GM19467 (cell line): ENCODE results near the gene SEMA5B.

Experiments
- ATAC-seq: cut with Tn5 transposase; IDR thresholded peaks from one replicate; pipeline ENCODE4 v1.9.1; 2021; ENCODE audit warnings: mild to moderate bottlenecking, moderate library complexity; ENCODE audit not compliant: unreplicated experiment

SEMA5B gene

DNA sequence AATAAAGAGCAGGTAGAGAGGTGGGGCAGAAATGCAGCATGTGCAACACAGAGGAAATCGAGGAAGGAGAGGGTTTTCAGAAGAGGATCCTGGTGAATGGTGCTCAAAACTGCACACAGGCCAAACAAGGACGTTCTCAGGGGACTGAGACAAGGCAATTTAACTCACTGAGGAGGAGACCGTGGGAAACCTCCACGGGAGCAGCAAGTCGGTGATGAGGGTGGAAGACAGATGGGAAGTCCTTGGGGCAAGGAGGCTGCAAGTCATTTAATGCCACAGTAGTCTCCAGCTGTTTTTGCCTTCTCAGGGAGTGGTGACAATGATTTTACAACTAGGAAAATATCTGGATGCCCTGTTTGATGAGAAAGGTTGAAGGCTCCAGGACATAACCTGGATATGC is 27.8 kb upstream of the SEMA5B start:
- ATAC-seq, result no peak

DNA sequence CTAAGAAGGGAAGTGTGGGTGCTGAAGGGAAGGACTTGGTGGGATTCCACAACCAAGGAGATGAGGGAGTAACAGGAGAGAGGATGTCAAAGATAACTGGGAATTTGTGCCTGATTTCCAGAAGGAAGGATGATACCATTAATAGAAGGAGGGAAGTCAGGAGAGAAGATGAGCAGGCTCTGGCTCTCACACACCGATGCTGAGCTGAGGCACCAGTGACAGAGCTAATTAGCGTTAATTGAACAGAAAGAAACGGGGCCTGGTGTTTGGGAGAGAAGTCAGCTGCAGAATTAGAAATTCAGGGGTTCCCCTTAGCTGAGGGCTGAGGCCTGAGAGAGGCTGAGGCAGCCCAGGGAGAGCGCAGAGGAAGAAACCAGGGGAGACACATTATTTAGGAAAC is 27.4 kb upstream of the SEMA5B start:
- no peak for ATAC-seq

DNA sequence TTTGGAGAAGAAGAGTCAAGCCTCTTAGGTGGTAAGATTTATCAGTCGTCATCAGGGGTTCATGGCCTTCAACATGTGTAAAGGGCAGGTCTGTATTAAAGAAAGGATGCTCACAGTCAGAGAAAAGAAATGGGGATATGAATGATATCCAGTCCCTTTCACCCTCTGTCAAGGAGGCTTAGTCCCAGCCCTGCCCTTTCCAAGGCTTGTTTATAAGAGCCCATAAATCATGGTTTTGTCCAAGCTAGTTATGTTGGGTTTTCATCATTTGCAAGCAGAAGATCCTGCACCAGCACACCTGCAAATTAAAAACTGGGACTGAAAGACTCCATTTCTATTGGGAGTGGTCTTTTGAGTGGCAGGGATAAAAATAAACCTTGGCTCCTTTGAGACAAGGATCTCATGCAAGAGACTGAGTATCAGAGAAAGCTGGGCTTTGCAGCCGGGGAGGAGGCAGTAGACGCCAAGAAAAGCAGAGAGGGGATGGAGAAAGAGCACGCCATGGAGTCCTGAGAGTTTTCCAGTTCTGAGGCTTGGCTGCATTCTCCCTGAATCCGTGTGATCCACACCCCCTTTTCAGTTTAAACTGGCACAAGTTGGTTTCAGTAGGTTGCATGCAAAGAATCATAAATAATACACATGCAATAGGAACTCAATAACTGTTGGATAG is 26.7 kb upstream of the SEMA5B start:
- no peak for ATAC-seq

DNA sequence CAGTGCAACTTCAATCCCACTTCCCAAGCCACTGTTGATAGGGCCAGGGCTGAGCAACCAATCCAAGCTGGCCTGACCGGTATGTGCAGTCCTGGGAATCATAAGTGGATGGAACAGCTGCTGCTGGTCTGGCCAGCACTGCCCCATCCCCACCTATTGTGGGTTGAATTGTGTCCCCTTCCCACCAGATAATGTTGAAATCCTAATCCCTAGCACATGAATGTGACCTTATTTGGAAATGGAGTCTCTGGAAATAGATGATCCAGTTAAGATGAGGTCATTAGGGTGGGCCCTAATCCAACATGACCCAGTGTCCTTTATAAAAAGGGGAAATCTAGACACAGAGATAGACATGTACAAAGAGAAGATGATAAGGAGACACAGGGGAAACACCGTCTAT is 25.5 kb upstream of the SEMA5B start:
- no peak for ATAC-seq

DNA sequence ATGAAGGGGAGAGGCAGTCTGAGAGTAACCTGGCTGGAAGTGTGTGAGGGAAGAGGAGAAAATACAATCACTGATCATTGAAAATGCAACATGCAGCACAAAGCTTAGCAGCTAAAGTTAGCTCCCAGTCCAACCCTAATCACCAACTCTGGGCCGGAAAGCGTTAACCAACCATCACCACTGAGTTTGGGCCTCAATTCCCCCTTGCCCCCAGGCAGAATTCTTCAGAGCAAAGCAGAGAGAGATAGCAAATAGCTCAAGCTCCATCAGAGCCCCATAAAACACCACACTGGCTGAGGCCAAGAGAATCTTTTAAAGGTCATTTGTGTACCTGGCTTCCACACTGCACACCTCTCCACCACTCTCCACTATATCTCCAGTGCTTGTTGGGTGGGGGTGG is 23.1 kb upstream of the SEMA5B start:
- no peak for ATAC-seq

DNA sequence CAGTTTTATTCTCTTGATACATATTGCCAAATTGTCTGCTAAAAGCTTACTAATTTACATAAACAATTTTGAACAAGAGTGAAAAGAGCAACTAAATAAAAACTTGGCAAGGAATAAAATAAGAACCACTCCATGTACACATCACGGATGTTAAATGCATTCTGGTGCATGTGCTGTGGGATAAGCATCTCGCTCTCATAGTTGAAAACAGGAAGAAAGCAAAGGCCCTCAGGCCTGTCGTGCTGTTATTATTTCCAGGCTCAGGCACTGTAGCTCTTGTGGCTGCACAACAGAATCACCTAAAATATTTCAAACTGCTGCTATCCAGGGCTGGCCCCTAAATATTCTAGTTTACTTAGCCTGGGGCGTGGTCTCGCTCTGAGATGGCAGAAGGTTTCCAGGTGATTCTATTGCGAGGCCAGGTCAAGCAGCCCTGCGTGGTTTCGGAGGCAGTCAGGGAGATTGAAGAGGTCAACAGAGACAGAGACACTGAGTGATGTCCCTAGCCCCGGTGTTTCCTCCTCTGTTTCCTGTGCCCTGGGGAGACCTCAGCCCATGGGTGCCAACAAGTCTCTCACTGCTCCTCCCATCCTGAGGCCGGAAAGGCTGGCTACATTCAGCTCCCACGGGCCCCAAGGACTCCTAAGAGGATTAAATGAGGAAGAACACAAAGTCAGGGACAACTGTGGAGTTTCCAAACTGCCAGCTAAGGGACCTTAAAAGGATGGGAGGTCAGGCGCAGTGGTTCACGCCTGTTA is 21.1 kb upstream of the SEMA5B start:
- ATAC-seq, result no peak

DNA sequence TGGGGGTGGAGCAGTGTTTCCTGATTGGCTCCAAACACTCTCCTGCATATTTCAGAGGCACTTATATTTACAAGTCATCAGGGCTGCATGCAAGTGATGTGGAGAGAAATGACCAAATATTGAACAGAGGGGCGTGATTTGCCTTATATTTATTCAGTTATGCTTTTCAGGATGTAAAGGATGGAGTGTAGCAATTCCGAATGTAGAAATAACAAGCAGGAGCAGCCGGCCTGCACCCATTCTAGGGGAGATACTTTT is 19.4 kb upstream of the SEMA5B start:
- ATAC-seq, result no peak

DNA sequence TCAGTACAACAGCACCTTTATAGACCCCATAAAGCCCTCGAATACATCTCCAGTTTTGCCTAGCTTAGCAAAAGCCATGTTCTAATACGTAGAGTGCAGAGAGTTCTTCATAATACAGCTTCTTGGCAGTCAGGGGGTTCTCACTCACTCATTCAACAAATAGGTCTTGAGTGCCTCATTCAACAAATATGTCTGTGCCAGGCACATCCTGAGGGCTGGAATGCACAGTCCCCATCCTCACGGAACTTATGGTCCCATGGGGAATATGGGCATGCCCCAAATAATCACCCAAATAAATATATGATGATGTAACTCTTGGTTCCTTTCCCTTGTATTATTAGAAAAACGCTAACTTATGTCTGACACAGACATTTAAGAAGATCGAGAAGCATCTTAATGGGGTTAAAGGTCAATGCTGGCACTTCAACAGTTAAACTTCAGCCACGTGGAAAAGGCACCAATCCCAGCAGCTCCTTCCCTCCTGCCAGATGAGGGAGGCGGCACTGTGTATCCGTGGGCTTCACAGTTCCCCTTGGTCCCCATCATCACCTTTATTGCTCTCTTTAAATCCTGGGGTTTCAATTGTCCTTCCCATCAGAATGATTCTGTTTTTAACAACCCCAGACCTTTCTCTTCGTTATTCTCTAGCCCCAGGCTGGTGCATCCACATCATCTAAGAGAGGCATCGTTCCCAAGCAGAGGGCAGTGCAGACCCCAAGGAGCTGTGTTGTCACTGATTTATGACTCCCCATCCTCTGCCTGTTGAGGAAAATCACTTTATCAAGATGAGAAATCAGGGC is 18.9 kb upstream of the SEMA5B start:
- no peak for ATAC-seq

DNA sequence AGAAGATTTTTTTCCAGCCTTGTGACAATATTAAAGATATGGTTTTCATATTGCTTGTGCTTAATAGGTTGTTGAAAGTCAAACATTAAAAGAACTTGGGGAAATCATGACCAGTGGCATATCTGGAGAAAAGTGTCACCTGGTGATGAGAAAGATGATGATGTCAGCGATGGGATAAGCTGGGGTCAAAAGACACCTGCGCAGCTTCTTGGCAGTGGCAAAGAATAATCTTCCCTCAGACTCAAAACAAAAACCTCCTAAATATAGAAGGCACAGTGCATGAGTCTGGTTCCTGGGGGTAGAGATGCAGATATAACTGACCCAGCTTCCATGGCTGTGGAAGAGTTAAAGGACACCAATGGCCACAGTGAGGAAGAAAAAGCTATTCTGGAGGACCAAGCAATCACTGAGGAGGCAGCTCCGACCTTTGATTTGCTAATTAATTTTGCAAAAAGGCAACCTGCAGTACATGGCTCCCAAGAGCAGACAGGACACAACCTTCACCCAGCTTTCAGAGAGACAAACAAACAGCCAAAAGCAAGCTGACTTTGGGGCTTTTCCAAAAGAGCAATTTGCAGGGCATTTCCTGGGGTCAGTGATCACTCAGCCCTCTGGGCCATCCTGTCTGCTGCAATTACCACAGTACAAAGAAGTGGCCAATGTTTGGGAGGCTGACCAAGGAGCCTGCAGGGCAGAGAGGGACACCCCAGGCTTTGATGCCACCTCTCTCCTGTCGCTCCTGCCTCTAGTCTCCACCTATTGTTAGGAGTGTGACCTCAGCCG is 17.6 kb upstream of the SEMA5B start:
- ATAC-seq, result no peak

DNA sequence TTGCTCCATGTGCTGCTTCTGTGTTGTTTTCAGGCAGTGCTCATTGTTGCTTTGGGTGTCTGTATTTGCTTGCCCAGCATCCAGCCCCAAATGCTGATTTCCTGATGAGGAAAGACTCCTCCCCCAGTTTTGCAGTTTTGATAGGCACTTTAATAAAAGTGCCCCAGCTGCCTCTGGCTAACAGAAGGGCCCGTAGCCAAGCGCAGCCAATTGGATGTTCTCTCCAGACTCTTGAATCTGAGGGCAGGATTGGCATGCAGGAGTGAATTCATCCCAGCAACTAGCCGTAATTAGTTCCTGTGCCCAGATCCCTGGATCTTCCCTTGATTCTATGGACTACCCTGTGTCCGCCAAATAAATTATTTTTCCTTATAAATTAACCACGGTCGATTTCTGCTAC is 14.8 kb upstream of the SEMA5B start:
- ATAC-seq, result no peak

DNA sequence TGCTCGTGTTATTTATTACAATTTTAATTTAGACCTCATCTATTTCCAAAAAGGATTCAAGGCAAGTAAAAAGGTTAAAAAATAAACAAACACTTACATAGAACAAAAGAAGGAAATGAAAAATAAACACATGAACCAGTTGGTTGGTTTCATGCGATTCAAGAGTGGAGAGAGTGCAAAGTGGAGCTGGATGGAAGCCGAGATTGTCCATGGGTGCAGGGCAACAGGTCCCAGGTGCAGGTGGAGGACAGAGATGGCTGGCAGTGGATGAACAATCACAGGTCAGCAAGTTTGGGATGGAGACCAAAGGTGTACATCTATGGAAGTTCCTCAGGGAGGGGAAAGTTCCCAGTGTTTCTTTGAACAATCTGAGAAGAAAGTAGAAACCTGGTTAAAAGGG is 11.6 kb upstream of the SEMA5B start:
- no peak for ATAC-seq

DNA sequence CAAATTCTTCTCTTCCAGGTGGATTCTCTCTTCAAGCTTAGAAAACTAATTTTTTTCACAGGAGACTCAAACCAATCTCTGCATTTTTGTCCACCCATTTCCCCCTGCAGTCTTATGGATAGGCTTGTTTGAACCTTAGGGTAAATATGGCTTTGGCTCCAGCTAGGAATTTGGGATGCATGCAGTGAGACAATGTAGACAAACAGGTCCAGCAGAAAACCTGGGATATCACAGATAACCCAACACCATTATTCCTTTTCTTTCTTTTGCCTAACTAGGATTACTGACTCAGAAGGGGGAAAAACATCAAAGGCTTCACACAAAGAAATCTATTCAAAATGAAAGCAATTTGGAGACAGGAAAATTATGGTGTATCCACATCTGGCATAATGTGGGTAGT is 11.2 kb upstream of the SEMA5B start:
- no peak for ATAC-seq

DNA sequence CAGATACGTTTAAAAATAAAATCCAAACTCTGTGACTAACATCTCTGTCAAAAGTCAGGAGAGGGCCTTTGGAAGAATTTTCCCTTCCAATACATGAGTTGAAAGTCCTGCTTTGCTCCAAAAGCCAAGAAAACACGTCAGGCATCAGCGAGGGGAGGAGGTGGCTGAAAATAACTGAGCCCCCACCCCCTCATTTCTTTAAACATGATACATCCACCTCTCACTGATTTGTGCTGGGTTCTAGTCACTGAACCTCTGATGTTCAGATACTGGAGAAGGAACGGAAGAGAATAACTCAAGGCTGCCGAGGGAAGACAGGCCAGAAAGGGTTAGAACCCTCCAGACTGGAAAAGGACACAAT is 9.4 kb upstream of the SEMA5B start:
- ATAC-seq, result no peak

DNA sequence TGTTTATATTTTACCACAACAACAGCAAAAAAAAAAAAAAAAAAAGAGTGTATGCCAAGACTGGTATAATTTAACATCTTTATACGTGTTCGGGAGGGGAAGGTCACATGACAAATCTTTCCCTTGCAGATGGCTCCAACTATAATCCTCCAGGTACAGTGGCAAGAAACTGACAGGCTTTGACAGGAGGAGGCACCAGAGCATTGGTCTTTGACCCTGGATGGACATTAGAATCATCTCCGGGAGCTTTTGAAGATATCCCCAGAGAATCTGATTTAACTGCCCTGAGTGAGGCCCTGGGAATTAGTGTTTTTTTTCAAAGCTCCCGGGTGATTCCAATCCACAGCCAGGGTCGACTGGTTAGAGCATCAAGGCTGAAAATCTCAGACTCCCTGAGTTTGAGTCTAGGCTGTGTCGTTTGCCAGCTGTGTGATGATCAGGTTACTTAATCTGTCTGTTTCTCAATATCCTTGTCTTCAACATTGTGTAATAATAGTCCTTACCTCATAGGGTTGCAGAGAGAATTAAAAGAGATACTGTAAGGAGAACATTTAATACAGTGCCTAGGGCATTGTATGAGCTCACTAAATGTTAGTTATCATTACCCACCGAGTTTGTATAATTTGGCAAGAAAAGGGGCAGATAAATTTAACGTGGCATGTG is 8.9 kb upstream of the SEMA5B start:
- ATAC-seq, result no peak

DNA sequence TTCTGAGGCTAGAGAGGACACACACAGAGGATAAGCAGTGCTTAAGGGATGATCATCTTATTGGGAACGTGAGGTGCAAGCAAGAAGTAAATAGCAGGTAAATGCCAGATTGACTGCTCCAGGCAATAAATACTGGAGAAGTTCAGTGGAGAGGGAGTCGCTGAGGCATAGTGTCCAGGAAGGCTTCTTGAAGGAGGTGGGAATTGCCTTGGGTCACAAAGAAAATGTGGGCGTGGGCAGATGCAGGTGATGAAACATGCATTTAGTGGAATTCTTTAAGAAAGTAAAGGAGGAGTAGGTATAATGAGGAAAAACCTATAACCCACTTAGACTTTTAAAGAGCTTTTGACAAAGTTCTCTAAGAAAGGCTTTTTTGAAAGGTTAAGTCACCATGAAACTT is 7.4 kb upstream of the SEMA5B start:
- no peak for ATAC-seq

DNA sequence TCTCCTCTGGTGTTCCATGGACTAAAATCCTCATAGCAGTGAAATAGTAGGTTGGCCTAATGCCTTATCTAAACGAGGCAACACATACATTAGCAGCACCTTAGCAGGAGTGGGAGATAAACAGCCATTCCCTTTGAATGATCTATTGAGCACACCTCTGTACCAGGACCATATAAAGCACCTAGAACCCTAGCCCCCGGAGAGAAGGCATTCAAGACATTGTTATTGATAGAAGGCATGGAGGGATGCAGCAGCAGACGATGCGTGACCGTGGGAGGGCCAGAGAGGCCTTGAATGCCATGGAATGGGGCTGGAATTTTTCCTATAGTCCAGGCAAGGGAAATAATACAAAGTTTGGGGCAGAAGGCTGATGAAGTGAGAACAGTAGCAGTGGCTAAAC is 6.6 kb upstream of the SEMA5B start:
- no peak for ATAC-seq

DNA sequence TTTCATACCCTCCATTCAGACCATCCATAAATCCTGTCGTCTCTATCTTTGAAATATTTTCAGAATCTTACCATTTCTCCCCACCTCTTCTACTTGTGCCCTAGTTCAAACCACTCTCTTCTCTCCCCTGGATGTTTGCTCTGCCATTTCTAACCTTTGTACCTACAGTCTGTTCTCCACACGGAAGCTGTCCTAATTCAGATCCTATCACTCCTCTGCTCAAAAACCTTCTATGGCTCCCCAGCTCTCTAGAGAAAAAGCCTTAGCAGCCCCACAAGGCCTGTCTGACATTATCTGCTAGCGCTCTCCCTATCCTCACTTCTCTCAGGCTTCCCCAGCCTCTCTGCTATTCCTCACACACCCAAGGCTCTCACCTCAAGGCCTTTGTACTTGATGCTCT is 4.5 kb upstream of the SEMA5B start:
- ATAC-seq, result no peak

DNA sequence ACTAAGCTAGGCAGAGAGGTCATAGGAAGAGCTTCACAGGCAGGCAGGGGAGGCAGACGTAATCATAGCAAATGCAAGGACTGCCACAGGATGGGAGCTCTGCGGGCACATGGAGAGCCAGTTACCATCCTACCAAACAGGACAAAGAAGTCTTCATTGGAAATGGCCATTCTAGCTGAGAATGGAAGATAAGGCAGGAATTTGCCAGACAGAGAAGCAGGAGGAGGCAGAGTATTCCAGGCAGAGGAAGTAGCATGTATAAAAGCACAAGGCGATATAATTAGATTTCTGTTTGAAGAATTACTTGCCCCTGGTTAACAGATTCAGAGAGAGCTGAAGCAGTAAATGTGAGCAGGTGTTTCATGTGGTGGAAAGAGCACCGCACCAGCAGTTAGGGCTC is 3.5 kb upstream of the SEMA5B start:
- ATAC-seq, result no peak

DNA sequence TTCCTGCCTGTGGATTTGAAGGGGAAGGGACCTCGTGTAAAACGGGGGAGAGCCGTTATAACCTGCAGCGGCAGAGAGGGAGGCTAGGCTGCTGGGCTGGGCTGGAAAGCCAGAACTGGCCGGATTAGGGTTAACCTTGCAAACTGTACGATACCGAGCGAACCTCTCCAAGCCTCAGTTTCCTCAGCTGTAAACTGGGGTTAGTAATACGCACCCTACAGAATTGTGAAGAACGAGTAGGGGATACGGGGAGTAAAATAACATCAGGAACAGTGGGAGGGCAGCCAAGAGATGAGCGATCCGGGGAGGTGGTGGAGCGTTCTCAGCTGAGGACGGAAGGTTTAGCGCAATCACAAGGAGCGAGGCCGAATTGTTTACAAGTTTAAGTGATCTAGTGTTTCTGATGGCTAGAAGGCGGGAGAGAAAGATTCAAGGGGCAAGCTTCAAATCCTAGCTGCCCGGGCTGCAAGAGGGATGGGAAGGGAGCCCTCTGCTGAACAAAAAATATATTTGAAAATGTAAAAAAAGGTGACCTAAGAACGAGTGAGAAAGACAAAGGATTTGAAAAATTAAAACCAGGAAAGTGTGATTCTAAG is 768 bp upstream of the SEMA5B start:
- ATAC-seq, result no peak

DNA sequence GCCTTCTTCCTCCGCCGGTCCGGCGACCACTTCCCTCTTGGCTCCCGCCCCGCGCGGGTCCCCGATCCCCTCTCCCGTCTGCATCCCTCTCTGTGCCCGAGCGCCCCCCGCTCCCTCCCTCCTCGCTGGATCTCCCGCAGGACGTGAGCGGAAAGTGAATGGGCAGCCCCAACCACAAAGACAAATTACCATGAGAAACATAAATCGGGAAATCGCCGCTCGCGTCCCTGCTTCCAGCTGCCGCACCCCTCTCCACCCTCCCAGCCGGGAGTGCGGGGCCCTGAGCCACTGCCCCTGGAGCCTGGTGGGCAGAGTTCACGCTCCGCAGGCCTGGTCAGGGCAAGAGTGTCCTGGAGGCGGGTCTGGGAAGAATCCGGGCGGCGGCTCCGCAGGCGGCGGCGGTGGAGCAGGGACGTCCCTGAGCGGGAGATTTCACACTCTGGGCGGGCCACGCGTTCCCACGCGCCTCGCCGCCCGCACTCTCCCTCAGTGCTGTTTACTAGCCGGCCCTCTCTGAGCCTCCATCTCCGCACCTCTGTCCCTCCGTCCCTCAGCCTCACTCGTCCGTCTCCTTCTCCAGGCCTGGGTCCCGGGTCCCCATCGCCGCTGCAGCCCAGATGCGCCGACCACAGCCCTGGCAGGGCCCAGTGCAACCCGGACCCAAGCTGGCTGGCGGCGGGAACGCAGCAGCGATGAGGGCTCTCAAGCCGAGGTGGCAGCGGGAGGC is 835 bp downstream of the SEMA5B start:
- no peak for ATAC-seq
